Stimulated activated CD4-positive, alpha-beta T cell treated with anti-CD3 and anti-CD28 coated beads, Interleukin-1b, Interleukin-23, amount 100 ng/mL, for 48 hours (primary cell): ENCODE measurements around the gene GP1BA.

Experiments used
- DNase-seq: peaks from one replicate; pipeline ENCODE4 v3.0.0-alpha.2; 2020

Gene GP1BA

DNA sequence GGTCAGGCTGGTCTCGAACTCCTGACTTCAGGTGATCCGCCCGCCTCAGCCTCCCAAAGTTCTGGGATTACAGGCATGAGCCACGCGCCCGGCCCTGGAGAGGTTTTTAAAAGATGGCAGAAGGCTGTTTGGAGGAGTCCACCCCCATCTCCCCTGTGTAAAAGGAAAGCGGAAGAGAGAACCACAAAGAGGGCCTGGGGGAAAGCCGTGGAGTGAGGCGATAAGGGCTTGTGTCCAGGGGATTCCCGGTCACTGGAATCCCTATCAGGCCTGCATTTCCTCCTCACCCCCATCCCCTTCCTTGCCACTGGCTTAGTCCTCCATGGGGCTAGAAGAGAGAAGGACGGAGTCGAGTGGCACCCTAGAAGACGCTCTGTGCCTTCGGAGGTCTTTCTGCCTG is at the start of gene GP1BA:
Gene GP1BA (plus strand): TSS at position 315 of the 400 bp plus-strand sequence. CDS start 328 bp downstream, outside the sequence.
- DNase-seq: no peak

DNA sequence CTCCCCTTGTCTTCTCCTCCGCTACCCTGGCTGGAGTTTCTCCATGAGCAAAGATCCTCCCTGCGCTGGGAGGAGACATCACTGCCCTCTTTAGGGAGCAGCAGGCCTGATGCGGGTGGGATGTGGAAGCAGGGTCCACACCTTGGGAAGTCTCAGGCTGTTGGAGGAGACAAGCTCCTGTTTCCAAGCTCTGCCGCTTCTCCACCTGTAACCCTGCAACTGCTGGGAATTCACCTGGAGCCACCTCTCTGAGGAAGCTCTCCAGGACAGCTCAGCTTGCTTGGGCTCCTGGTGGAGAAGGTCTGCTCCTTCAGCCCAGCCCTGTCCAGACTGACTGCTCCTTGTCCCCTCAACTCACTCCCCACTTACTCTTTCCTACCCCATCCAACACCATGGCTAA is 47.6 kb upstream of the GP1BA start:
- no peak for DNase-seq

DNA sequence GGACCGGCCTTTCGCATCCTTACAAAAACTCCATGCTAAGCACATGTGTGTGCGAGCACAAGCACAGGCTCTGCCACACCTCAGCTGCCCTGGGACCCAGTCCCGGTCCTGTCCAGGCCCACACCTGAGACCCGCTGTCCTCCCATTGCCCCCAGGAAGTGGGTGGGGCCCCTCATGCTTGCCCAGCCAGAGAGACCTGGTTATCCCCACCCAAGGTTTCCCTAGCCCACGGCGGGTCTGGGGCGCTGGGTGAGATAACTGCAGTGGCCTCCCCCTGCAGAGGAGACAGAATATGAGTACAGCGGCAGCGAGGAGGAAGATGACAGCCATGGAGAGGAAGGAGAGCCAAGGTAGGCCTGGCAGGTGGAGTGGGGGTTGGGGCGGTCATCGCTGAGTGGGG is 45.2 kb upstream of the GP1BA start:
- DNase-seq: no peak

DNA sequence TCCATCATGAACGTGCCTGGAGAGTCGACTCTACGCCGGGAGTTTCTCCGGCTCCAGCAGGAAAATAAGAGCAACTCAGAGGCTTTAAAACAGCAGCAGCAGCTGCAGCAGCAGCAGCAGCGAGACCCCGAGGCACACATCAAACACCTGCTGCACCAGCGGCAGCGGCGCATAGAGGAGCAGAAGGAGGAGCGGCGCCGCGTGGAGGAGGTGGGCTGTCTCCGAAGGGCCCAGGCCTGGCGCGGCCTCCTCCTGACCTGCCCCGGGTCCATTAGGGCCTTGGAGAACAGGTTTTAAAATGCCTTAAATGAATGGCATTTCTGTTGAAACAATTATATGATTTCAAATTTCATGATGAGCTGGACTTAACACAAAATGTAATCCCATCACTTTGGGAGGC is 44.5 kb upstream of the GP1BA start:
- no peak for DNase-seq

DNA sequence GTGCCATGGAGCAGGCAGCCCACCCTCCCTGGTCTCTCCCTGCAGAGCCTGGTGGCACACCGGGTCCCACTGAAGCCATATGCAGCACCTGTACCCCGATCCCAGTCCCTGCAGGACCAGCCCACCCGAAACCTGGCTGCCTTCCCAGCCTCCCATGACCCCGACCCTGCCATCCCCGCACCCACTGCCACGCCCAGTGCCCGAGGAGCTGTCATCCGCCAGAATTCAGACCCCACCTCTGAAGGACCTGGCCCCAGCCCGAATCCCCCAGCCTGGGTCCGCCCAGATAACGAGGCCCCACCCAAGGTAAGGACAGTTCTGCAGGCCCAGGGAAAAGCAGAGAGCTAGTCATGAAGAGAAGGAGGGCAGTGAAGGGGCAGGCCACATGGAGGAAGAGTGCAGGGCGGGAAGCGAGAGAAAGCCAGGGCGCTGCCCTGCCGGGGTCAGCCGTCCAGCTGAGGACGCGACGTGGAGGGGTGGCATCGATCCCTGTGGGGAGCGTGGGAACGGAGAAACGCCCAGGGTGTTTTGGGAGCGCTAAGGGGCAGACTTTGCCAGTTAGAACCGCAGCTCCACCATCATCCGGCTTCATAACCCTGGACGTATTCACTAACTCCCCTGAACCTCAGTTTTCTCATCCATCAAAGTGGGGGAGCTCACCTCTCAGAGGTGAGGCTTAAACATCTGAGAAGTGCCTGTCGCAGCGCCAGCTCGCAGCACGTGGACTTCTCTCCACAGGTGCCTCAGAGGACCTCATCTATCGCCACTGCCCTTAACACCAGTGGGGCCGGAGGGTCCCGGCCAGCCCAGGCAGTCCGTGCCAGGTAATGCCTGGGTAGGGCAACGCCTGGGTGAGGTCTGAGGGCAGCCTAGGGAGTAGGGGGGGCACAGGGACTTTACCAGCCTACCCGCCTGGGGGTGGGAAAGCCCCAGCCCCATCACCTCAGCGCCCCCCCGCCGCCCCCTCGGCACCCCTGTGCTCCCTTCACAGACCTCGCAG is 40.4 kb upstream of the GP1BA start:
- no peak for DNase-seq

DNA sequence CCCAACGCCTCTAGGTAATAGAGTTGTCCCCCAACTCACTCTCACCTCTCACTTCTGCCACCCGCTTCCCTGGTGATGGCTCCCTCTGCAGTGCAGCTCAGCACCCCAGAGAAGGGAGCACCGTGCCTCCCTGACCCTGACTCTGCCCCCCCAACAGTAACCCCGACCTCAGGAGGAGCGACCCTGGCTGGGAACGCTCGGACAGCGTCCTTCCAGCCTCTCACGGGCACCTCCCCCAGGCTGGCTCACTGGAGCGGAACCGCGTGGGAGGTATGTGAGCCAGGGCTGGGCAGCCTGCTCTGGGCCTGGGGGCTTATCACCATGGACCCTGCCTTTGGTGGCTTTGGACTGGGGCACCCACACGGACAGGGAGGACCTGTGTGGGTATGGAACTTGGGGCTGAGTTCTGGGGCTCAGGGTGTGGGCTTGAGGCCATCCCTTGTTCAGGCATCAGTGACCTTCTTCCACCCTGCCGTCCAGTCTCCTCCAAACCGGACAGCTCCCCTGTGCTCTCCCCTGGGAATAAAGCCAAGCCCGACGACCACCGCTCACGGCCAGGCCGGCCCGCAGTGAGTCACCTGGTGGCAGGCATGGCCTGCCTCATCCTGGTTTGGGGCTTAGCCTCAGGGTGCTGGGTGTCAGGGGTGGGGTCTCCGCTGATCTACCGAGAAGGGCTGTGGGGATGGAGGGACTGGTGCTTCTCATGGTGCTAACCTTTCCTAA is 39.4 kb upstream of the GP1BA start:
- DNase-seq: no peak

DNA sequence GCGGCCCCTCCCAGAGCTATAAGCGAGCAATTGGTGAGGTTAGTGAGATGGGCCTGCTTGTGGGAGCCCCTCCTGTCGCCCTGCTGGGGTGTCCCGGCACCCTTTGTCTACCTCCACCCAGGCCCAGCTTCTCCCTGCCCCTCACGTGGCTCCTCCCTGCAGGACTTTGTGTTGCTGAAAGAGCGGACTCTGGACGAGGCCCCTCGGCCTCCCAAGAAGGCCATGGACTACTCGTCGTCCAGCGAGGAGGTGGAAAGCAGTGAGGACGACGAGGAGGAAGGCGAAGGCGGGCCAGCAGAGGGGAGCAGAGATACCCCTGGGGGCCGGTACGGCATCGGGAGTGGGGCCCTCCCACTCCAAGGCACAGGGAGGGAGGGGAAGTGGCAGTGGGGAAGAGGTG is 38.8 kb upstream of the GP1BA start:
- no peak for DNase-seq

DNA sequence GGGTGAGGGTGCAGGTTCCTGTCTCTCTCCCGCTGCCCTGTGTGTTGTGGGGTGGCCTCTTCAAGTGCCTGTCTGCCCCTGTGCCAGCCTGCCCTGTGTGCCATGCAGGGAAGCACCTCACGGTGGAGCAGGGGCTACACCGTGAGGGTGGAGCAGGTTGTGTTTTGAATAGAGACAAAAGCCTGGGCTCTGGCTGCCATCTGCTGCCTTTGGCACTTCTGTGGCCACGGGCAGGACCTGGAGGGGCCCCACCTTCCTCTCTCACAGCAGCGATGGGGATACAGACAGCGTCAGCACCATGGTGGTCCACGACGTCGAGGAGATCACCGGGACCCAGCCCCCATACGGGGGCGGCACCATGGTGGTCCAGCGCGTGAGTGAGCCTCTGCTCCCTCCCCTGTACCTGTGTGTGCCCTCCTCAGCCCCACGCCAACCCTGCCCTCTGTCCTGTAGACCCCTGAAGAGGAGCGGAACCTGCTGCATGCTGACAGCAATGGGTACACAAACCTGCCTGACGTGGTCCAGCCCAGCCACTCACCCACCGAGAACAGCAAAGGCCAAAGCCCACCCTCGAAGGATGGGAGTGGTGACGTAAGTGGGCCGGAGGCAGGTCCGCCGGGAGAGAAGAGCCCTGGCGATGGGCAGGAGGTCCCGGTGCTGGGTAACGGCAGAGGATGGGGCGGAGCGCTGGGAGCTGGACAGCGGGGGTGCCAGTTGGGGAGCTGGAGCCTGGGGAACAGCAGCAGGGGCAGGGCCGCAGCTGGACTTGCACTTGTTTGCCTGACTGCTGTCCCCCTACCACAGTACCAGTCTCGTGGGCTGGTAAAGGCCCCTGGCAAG is 38.1 kb upstream of the GP1BA start:
- no peak for DNase-seq

DNA sequence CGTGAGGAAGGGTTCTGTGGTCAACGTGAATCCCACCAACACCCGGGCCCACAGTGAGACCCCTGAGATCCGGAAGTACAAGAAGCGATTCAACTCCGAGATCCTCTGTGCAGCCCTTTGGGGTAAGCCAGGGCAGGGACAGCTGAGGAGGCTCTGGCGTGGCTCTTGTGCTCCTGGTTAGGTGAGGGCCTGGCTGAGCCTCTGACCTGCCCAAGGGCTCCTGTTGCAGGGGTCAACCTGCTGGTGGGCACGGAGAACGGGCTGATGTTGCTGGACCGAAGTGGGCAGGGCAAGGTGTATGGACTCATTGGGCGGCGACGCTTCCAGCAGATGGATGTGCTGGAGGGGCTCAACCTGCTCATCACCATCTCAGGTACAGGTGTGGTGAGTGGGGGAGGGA is 37.0 kb upstream of the GP1BA start:
- no peak for DNase-seq

DNA sequence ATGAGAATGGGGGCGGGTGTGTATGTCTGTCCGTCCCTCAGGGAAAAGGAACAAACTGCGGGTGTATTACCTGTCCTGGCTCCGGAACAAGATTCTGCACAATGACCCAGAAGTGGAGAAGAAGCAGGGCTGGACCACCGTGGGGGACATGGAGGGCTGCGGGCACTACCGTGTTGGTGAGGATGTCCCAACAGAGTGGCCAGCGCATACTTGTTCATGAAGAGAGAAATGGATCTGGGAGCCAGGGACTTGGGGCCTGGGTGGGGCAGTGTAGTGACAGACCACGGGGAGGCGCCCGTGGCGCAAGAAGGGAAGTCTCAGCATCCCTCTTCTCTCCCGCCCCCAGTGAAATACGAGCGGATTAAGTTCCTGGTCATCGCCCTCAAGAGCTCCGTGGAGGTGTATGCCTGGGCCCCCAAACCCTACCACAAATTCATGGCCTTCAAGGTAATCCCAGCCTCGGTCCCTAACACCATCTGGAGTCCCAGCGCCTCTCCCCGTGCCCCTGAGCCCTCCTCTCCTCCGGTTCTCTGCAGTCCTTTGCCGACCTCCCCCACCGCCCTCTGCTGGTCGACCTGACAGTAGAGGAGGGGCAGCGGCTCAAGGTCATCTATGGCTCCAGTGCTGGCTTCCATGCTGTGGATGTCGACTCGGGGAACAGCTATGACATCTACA is 36.3 kb upstream of the GP1BA start:
- no peak for DNase-seq

DNA sequence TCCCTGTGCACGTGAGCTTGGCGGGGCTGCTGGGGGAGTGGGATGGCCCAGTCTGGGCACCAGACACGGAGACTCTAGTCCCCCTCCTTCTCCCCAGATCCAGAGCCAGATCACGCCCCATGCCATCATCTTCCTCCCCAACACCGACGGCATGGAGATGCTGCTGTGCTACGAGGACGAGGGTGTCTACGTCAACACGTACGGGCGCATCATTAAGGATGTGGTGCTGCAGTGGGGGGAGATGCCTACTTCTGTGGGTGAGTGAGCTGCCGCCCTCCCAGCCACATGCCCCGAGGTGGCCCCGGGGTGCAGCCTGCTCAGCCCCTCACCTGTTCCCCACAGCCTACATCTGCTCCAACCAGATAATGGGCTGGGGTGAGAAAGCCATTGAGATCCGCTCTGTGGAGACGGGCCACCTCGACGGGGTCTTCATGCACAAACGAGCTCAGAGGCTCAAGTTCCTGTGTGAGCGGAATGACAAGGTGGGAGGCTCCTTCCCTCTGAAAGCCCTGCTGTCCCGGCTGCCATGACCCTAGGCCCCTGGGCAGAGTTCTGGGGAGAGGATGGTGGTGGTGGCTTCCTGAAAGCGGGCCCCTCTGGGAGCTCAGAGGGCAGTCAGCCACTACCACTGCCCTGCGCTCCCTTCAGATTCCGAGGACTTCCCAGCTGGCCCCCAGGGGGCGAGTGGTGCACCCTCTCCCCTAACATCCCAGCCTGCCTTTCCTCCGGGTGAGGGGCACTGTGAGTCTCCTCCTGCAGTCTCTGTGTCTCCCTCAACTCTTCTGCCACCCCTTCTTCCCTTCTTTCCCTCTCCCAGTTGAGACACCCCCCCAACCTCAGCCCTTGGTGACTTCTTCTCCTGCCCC is 35.5 kb upstream of the GP1BA start:
- DNase-seq: no peak

DNA sequence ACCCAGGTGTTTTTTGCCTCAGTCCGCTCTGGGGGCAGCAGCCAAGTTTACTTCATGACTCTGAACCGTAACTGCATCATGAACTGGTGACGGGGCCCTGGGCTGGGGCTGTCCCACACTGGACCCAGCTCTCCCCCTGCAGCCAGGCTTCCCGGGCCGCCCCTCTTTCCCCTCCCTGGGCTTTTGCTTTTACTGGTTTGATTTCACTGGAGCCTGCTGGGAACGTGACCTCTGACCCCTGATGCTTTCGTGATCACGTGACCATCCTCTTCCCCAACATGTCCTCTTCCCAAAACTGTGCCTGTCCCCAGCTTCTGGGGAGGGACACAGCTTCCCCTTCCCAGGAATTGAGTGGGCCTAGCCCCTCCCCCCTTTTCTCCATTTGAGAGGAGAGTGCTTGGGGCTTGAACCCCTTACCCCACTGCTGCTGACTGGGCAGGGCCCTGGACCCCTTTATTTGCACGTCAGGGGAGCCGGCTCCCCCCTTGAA is 34.8 kb upstream of the GP1BA start:
- DNase-seq: no peak

DNA sequence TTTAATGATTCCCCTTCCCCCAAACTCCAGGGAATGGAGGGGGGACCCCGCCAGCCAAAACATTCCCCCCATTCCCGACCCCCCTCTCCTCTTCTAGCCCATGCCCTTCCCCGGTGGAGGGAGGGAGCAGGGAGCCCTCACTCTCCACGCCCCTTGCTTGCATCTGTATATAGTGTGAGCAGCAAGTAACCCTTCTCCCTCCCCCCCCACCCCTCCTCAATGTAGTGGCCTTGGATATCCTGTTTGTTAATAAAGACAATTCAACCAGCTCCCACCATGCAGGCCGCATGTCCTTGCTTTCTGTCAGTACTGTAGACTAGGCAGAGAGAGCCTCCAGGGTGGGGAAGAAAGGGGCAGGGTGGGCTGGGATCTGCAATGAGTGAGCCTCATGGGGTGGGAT is 34.3 kb upstream of the GP1BA start:
- DNase-seq: no peak

DNA sequence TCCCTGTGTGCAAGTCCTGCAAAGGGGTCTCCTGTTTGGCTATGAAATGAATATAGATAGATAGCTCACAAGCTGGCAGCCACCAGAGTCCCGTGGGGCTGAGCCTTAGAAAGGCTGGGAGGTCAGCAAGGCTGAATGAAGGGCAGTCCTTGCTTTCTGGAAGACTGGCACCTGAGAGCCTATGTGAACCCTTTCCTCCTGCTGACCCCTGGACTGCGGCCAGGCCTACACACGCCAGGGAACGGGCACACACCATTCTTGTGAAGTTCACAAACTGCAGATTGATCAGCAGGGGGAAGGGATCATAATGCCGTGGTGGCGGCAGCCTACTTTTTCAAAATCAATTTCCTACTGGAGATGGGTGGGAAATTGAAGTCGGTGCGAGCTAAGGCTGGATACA is 33.7 kb upstream of the GP1BA start:
- DNase-seq: no peak

DNA sequence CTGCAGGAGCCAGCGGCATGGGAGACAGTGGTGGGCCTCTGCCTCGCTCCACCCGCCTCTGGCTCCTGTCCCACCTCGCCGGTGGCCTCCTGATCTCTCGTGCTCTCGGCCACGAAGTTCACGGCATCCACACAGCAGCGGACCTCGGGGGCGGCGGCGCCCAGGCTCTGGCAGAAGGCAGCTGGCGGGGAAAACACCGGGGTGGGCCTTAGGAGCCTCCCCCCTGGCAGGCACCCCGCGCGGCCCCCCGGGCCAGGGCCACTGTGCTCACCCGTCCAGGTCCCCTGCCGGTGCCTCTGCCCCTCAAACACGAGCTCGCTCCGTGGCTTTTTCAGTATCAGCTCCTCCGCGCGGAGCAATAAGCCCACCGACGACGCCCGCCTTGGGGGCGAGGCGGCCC is 33.1 kb upstream of the GP1BA start:
- no peak for DNase-seq

DNA sequence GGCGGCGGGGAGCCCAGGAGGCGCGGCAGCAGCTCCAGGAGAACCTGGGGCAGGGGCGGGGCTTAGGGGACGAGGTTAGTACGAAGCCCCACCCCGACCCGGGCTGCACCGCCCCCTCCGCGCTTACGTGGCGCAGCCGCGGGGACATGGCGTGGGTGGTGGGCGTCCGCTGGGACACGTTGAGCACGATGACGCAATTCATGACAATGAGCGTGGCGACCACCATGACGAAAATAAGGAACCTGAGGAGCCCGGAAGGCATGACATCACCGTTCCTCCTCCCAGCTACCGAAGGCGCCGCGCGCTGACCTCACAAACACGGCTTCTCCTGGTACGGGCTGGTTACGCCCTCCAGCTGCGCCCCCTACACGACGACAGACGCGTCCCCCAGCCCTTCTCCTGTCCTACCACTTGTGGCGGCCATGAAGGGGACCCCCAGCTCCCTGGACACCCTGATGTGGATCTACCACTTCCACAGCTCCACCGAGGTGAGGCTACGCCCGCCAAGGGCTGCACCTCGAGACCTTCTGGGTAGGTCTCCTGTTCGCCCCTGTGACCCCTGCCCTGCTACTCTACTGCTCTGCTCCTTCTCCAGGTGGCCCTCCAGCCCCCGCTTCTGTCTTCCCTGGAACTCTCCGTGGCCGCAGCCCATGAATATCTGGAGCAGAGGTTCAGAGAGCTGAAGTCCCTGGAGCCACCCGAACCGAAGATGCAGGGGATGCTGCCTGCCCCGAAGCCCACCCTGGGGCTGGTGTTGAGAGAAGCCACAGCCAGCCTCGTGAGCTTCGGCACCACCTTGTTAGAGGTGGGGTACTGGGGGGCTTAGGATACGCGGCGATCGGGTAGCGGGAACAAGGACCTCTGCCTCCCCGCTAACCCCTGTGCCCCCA is 32.5 kb upstream of the GP1BA start, which contains the start of gene C17orf107:
Gene C17orf107 (plus strand): TSS at position 196 of the 890 bp plus-strand sequence. CDS start 227 bp downstream, at position 423.
- peak; percentile 95 for DNase-seq

DNA sequence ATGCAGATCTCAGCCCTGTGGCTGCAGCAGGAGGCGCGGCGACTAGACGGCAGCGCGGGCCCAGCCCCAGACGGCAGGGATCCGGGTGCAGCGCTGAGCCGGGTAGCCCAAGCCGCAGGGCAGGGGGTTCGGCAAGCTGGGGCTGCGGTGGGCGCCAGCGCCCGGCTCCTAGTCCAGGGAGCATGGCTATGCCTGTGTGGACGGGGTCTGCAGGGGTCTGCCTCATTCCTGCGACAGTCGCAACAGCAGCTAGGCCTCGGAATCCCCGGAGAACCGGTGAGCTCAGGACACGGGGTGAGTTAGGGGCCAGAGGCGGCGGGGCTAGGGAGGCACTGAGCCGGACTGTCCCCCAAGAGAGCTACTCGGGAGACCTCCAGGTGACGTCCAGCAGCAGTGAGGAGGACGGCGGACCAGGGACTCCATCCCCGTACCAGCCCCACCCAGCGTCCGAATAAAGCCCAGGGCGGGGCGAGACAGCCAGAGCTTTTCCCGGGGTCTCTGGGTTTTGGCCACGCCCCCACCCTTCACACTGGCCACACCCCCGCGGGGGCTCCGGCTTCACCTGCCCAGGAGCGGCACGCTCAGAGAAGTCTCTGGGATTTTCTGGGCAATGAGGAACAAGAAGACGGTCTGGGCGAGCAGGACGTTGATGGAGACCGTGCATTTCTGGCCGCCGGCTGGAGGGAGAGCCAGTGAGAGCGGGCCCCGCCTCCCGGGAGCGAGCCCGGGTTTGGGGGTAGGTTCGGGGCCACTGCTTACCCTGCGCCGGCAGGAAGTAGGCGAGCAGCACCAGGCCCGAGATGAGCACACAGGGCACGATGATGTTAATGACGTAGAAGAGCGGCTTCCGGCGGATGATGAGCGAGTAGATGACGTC is 31.6 kb upstream of the GP1BA start:
- DNase-seq: peak; percentile 60

DNA sequence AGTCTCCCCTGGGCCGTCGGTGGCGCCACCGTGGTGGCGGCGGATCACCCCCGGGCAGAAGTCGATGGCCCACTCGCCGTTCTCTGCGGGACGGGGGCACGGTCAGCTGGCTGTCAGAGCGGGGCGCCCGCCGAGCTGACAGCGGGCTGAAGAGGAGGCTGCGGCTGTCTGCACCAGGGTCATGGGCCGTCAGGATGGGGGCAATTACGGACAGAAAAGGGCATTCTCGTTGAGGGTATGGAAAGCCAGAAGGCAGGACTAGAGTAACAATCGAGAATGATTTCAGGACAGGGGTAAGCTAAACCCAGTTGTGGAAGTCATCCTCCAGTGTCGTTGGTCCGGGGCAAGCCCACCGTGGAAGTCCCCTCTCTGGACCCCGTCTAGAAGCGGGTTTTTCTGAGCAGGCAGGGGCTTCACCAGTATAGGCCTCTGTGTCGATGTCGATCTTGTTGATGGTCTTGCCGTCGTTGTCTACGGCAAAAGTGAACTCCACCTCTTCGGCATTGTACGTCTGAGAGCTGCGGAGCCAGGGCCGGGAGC is 30.9 kb upstream of the GP1BA start:
- no peak for DNase-seq
